HL-60 (cell line): Measurements from ENCODE around the gene PARD3.

Source experiments
- GABPA ChIP-seq: IDR thresholded peaks from 2 replicates; pipeline ENCODE4 v1.6.1; 2012; ENCODE audit warnings: low read depth
- POLR2AphosphoS5 ChIP-seq: IDR thresholded peaks from 2 replicates; pipeline ENCODE4 v1.6.1; 2012; ENCODE audit warnings: low read depth
- TF ChIP-seq, protein P1 (sequence below): IDR thresholded peaks from one replicate; pipeline ENCODE4 v1.5.1; 2011; ENCODE audit warnings: low read length, control low read depth, inconsistent platforms; ENCODE audit not compliant: insufficient read depth
- TF ChIP-seq, protein P2 (sequence below): IDR thresholded peaks from 2 replicates; pipeline ENCODE4 v1.6.1; 2012; ENCODE audit warnings: low read depth; ENCODE audit not compliant: insufficient replicate concordance

DNA sequence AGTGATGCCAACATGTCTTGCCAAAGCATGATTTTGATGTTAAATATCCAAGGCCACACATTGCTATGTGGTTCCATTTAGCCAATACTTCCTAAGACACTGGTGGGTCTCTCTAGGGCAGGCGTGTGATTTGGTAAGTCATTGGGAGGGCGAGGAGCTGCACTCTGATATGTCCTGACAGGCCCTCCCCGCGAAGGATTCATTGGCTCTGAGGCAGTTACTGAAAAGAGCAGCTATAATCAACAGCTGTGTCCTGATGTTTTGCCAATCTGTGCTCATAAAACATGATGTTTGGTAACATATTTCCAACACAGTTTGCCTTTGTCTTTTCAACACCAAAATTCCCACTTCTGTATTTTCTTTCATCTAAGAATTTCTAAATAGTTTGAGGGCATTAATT is 646.7 kb downstream of the PARD3 start:
- TF ChIP-seq POLR2AphosphoS5 (no peak), GABPA (no peak)
- TF ChIP-seq, protein P1, sequence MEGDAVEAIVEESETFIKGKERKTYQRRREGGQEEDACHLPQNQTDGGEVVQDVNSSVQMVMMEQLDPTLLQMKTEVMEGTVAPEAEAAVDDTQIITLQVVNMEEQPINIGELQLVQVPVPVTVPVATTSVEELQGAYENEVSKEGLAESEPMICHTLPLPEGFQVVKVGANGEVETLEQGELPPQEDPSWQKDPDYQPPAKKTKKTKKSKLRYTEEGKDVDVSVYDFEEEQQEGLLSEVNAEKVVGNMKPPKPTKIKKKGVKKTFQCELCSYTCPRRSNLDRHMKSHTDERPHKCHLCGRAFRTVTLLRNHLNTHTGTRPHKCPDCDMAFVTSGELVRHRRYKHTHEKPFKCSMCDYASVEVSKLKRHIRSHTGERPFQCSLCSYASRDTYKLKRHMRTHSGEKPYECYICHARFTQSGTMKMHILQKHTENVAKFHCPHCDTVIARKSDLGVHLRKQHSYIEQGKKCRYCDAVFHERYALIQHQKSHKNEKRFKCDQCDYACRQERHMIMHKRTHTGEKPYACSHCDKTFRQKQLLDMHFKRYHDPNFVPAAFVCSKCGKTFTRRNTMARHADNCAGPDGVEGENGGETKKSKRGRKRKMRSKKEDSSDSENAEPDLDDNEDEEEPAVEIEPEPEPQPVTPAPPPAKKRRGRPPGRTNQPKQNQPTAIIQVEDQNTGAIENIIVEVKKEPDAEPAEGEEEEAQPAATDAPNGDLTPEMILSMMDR = no peak
- TF ChIP-seq, protein P2, sequence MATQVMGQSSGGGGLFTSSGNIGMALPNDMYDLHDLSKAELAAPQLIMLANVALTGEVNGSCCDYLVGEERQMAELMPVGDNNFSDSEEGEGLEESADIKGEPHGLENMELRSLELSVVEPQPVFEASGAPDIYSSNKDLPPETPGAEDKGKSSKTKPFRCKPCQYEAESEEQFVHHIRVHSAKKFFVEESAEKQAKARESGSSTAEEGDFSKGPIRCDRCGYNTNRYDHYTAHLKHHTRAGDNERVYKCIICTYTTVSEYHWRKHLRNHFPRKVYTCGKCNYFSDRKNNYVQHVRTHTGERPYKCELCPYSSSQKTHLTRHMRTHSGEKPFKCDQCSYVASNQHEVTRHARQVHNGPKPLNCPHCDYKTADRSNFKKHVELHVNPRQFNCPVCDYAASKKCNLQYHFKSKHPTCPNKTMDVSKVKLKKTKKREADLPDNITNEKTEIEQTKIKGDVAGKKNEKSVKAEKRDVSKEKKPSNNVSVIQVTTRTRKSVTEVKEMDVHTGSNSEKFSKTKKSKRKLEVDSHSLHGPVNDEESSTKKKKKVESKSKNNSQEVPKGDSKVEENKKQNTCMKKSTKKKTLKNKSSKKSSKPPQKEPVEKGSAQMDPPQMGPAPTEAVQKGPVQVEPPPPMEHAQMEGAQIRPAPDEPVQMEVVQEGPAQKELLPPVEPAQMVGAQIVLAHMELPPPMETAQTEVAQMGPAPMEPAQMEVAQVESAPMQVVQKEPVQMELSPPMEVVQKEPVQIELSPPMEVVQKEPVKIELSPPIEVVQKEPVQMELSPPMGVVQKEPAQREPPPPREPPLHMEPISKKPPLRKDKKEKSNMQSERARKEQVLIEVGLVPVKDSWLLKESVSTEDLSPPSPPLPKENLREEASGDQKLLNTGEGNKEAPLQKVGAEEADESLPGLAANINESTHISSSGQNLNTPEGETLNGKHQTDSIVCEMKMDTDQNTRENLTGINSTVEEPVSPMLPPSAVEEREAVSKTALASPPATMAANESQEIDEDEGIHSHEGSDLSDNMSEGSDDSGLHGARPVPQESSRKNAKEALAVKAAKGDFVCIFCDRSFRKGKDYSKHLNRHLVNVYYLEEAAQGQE = no peak
